ENCODE measurements around the gene SENP5.

DNA sequence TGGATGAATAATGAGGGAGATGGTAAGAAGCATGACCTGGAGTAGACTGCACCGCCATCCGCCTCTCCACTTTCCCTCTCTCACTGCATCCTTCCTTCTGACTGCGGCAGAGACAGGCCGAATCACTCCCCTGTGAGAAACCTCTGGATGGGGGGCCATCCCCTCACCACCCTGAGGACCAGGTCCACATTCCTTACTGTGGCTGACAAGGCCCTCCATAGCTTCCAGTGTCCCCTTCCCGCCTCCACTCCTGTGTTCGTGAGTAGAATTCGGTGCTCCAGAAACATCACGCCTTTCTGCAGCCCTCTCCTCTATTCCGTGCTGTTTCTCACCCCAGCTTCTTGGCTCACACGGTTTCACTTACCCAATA, 98.1 kb downstream of the SENP5 start:
- TF ChIP-seq, protein P1, sequence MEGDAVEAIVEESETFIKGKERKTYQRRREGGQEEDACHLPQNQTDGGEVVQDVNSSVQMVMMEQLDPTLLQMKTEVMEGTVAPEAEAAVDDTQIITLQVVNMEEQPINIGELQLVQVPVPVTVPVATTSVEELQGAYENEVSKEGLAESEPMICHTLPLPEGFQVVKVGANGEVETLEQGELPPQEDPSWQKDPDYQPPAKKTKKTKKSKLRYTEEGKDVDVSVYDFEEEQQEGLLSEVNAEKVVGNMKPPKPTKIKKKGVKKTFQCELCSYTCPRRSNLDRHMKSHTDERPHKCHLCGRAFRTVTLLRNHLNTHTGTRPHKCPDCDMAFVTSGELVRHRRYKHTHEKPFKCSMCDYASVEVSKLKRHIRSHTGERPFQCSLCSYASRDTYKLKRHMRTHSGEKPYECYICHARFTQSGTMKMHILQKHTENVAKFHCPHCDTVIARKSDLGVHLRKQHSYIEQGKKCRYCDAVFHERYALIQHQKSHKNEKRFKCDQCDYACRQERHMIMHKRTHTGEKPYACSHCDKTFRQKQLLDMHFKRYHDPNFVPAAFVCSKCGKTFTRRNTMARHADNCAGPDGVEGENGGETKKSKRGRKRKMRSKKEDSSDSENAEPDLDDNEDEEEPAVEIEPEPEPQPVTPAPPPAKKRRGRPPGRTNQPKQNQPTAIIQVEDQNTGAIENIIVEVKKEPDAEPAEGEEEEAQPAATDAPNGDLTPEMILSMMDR (IDR thresholded peaks at IDR 0.05 in 2 of 3, conservative IDR thresholded peaks at IDR 0.05 in 1 of 3; ENCODE audit: borderline replicate concordance in 1 of 3, insufficient read depth in 1 of 3, low read depth in 2 of 3, low read length in 2 of 3): no peak
- TF ChIP-seq YY1 (IDR thresholded peaks at IDR 0.05; ENCODE audit: extremely low read depth, insufficient replicate concordance, low read depth, low read length): no peak

Data from HCT116 (cell line).